ENCODE data around the gene ZNF174. TPM values are rescaled to one million over a fixed set of nuclear protein-coding genes. Genes with fewer than 3 reads are reported as not detected.

ZNF174 gene
- total RNA-seq, 3 donors from 2014 or later = 9.3 to 17.7 (median 12.8) TPM

DNA sequence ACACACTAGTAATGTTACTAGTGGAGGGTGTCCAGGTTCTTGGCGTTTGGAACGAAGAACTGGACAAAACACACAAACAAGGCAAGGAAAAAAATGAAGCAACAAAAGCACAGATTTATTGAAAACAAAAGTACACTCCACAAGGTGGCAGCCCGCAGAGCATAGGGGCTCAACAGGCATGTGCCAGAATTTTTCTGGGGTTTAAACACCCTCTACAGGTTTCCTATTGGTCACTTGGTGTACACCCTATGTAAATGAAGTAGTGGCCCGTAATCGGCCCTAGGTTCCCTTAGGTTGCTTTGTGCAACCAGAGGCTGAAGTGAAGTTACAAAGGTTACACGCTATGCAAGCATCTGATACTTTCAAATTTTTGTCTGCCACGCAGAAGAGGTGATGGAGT, 37.2 kb upstream of the ZNF174 start:
- TF ChIP-seq POLR2A (IDR thresholded peaks at IDR 0.05) = no peak
- TF ChIP-seq, protein P1, sequence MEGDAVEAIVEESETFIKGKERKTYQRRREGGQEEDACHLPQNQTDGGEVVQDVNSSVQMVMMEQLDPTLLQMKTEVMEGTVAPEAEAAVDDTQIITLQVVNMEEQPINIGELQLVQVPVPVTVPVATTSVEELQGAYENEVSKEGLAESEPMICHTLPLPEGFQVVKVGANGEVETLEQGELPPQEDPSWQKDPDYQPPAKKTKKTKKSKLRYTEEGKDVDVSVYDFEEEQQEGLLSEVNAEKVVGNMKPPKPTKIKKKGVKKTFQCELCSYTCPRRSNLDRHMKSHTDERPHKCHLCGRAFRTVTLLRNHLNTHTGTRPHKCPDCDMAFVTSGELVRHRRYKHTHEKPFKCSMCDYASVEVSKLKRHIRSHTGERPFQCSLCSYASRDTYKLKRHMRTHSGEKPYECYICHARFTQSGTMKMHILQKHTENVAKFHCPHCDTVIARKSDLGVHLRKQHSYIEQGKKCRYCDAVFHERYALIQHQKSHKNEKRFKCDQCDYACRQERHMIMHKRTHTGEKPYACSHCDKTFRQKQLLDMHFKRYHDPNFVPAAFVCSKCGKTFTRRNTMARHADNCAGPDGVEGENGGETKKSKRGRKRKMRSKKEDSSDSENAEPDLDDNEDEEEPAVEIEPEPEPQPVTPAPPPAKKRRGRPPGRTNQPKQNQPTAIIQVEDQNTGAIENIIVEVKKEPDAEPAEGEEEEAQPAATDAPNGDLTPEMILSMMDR (IDR thresholded peaks at IDR 0.05) = no peak
- TF ChIP-seq POLR2AphosphoS5 (IDR thresholded peaks at IDR 0.05) = no peak
- Histone ChIP-seq H3K9me3 (peaks cover 28 to 34% of the 10 kb centered on the region in 2 donors), H3K27me3 (peaks cover 0 to 3% of the 10 kb centered on the region in 2 donors), H3K4me3 (no peak overlapping the region), H3K36me3 (no peaks in the 10 kb centered on the region), H3K4me1 (no peaks in the 10 kb centered on the region), H3K27ac (no peak overlapping the region)
- DNase-seq (ENCODE audit: low spot score in 2 of 2) = no peak
- intact Hi-C loops (cut with DNase I; ENCODE audit: low total_unique reads) = no loop called here

DNA sequence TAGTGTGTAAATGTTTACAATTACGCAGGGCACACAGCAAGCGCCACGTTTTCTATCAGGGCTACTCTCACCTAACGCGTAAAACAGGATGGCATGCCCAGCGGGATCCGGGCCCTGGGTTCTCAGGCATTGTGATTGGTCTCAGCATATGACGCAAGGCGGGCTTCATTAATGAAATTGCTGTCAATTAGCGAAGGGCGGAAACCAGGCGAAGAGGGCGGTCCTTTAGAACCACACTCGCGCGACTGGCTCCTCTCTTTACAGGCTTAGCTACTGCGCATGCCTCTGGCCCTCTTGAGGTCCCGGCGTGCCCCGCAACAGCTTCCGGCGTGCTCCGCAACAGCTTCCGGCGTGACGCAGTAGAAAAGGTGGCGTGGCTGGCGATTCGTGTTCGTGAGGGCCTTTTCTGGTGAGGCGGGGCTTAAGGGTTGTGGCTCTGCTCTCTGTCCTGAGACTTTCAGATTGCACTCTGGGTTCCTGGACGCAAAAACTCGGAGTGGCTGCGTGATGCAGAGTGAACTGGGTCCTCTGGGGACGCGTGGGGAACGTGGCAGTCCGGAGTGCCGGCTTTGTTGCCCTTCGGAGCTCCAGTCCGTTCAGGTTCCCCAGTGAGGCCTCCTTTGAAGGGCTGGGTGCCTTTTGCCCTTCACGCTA, 36.1 kb upstream of the ZNF174 start:
- peak overlapping the region; percentile 34 to 59 (median 53) for H3K4me3 ChIP-seq

DNA sequence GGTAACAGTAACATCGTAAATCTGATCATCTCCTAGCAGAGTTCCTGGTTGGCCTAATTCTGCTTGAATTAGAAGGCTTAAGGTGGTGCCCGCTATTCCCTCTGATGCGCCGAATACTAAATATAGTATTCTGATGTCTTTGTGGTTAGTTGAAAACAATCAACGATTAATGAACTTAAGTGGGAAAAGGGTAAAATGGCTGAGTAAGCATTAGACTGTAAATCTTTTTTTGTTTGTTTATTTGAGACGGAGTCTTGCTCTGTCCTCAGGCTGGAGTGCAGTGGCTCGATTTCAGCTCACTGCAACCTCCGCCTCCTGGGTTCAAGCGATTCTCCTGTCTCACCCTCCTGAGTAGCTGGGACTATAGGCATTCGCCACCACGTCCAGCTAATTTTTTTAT, 31.9 kb upstream of the ZNF174 start:
- no peak for DNase-seq (ENCODE audit: low spot score in 2 of 2)
- Histone ChIP-seq H3K36me3 (no peaks in the 10 kb centered on the region), H3K4me3 (no peak overlapping the region), H3K4me1 (no peaks in the 10 kb centered on the region), H3K27me3 (no peaks in the 10 kb centered on the region), H3K27ac (no peak overlapping the region), H3K9me3 (peaks cover 37 to 50% of the 10 kb centered on the region in 2 donors)
- TF ChIP-seq POLR2A (IDR thresholded peaks at IDR 0.05) (no peak), POLR2AphosphoS5 (IDR thresholded peaks at IDR 0.05) (no peak)
- TF ChIP-seq, protein P1 (IDR thresholded peaks at IDR 0.05) = no peak
- intact Hi-C loops (cut with DNase I; ENCODE audit: low total_unique reads) = no loop called here

More for the DNA sequence above, 36.1 kb upstream of the ZNF174 start:
- peak overlapping the region; percentile 57 to 84 for H3K27ac ChIP-seq
- H3K36me3 ChIP-seq = no peaks in the 10 kb centered on the region
- no peaks in the 10 kb centered on the region for H3K4me1 ChIP-seq
- peak in 2 of 3 donors; percentile 32 to 43 for TF ChIP-seq POLR2AphosphoS5 (IDR thresholded peaks at IDR 0.05)
- TF ChIP-seq, protein P1 (IDR thresholded peaks at IDR 0.05) = no peak
- intact Hi-C loops (cut with DNase I; ENCODE audit: low total_unique reads) = no loop called here
- H3K27me3 ChIP-seq = peaks cover 0 to 3% of the 10 kb centered on the region in 2 donors
- DNase-seq (ENCODE audit: low spot score in 2 of 2) = peak; percentile 82 to 84
- H3K9me3 ChIP-seq = peaks cover 34% of the 10 kb centered on the region in 2 donors

DNA sequence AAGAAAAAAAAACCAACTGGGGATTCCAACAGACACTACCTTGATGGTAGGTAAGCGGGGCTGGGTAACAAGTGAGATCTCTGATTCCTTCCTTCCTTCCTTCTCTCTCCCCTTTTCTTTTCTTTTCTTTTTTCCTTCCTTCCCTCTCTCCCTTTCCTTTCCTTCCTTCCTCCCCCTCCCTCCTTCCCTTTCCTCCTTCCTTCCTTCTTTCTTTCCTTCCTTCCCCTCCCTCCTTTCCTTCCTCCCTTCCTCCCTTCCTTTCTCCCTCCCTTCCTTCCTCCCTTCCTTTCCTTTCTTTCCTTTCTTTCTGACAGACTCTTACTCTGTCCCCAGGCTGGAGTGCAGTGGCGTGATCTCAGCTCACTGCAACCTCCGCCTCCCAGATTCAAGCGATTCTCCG, 25.3 kb upstream of the ZNF174 start:
- TF ChIP-seq POLR2AphosphoS5 (IDR thresholded peaks at IDR 0.05) = no peak
- TF ChIP-seq, protein P1 (IDR thresholded peaks at IDR 0.05) = no peak
- no peak for TF ChIP-seq POLR2A (IDR thresholded peaks at IDR 0.05)
- Histone ChIP-seq H3K36me3 (no peaks in the 10 kb centered on the region), H3K9me3 (peaks cover 80 to 82% of the 10 kb centered on the region in 2 donors), H3K27ac (no peak overlapping the region), H3K4me1 (no peaks in the 10 kb centered on the region), H3K4me3 (no peak overlapping the region), H3K27me3 (no peaks in the 10 kb centered on the region)
- DNase-seq (ENCODE audit: low spot score in 2 of 2) = no peak
- intact Hi-C loops (cut with DNase I; ENCODE audit: low total_unique reads) = no loop called here

DNA sequence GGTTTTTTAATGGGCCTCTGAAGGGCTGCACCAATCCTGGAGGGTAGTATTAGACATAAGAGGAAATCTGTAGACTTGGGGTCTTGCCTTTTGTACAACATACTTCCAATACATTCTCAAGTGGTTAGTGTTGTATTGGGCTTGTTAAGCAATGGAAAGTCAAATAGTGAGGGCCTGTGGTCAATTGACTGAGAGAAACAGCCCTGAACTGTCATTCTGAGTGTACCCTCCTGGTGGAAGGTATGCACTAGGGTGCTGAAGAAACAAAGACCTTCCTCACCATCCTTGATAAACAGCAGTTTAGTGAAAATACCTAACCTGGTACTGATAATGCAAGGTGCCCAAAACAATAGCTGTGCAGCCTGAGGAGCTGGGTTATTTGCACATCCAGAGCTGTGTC, 23.1 kb upstream of the ZNF174 start:
- H3K4me3 ChIP-seq = no peak overlapping the region
- H3K4me1 ChIP-seq = no peaks in the 10 kb centered on the region
- no peak overlapping the region for H3K27ac ChIP-seq
- H3K36me3 ChIP-seq = peaks cover 6% of the 10 kb centered on the region
- no peak for DNase-seq (ENCODE audit: low spot score in 2 of 2)
- H3K27me3 ChIP-seq = no peaks in the 10 kb centered on the region
- H3K9me3 ChIP-seq = peaks cover 94 to 98% of the 10 kb centered on the region in 2 donors
- intact Hi-C loops (cut with DNase I; ENCODE audit: low total_unique reads) = no loop called here
- TF ChIP-seq, protein P1 (IDR thresholded peaks at IDR 0.05) = no peak
- no peak for TF ChIP-seq POLR2A (IDR thresholded peaks at IDR 0.05)
- TF ChIP-seq POLR2AphosphoS5 (IDR thresholded peaks at IDR 0.05) = no peak
